ENCODE measurements around the gene HOXC9.

Gene HOXC9

GRCh38 chr12:54007538-54008259 lies 7.7 kb downstream of the HOXC9 start:
- no peaks in the 10 kb centered on the region for H4K20me1 ChIP-seq (ENCODE audit: insufficient read depth, low read length)
- TF ChIP-seq CTCF (IDR thresholded peaks at IDR 0.05; ENCODE audit: borderline replicate concordance, extremely low read depth, low read length, poor library complexity, severe bottlenecking): no peak
- TF ChIP-seq EZH2 (IDR thresholded peaks at IDR 0.05; ENCODE audit: borderline replicate concordance, low read depth, low read length, severe bottlenecking): no peak

GRCh38 chr12:54008260-54008552 lies 8.2 kb downstream of the HOXC9 start:
- Histone ChIP-seq H3K4me2 (ENCODE audit: insufficient read depth, low read length) (no peak overlapping the region), H2AFZ (ENCODE audit: low read depth, low read length) (no peak overlapping the region), H3K79me2 (ENCODE audit: insufficient read depth, low read length) (no peaks in the 10 kb centered on the region), H3K36me3 (ENCODE audit: insufficient read depth, low read length) (no peaks in the 10 kb centered on the region), H3K27ac (ENCODE audit: low read length) (no peak overlapping the region), H3K9me3 (ENCODE audit: insufficient read depth, low read length, severe bottlenecking) (no peaks in the 10 kb centered on the region), H3K4me1 (ENCODE audit: insufficient read depth, low read length) (peaks cover 8% of the 10 kb centered on the region), H3K9ac (ENCODE audit: low read depth, low read length) (no peak overlapping the region), H3K4me3 (ENCODE audit: low read depth in 1 of 2, low read length in 2 of 2) (no peak overlapping the region), H4K20me1 (ENCODE audit: insufficient read depth, low read length) (no peaks in the 10 kb centered on the region), H3K27me3 (ENCODE audit: insufficient read depth, low read length, poor library complexity) (peaks cover 82% of the 10 kb centered on the region)
- DNase-seq (no peak), ATAC-seq (ENCODE audit: insufficient read depth, low read depth) (no peak)
- TF ChIP-seq CTCF (IDR thresholded peaks at IDR 0.05; ENCODE audit: borderline replicate concordance, extremely low read depth, low read length, poor library complexity, severe bottlenecking) (no peak), EZH2 (IDR thresholded peaks at IDR 0.05; ENCODE audit: borderline replicate concordance, low read depth, low read length, severe bottlenecking) (no peak)

More at GRCh38 chr12:54007538-54008259, 7.7 kb downstream of the HOXC9 start:
- no peaks in the 10 kb centered on the region for H3K36me3 ChIP-seq (ENCODE audit: insufficient read depth, low read length)
- H3K27me3 ChIP-seq (ENCODE audit: insufficient read depth, low read length, poor library complexity): peaks cover 82% of the 10 kb centered on the region
- no peak overlapping the region for H3K27ac ChIP-seq (ENCODE audit: low read length)
- no peaks in the 10 kb centered on the region for H3K9me3 ChIP-seq (ENCODE audit: insufficient read depth, low read length, severe bottlenecking)
- no peak overlapping the region for H3K9ac ChIP-seq (ENCODE audit: low read depth, low read length)
- DNase-seq (no peak), ATAC-seq (ENCODE audit: insufficient read depth, low read depth) (no peak)
- no peak overlapping the region for H3K4me3 ChIP-seq (ENCODE audit: low read depth in 1 of 2, low read length in 2 of 2)
- no peaks in the 10 kb centered on the region for H3K79me2 ChIP-seq (ENCODE audit: insufficient read depth, low read length)
- no peak overlapping the region for H2AFZ ChIP-seq (ENCODE audit: low read depth, low read length)
- no peak overlapping the region for H3K4me2 ChIP-seq (ENCODE audit: insufficient read depth, low read length)
- peaks cover 8% of the 10 kb centered on the region for H3K4me1 ChIP-seq (ENCODE audit: insufficient read depth, low read length)

- Histone ChIP-seq H4K20me1 (ENCODE audit: insufficient read depth, low read length) (no peaks in the 10 kb centered on the region), H3K79me2 (ENCODE audit: insufficient read depth, low read length) (no peaks in the 10 kb centered on the region), H2AFZ (ENCODE audit: low read depth, low read length) (no peak overlapping the region), H3K4me3 (ENCODE audit: low read depth in 1 of 2, low read length in 2 of 2) (no peak overlapping the region), H3K4me2 (ENCODE audit: insufficient read depth, low read length) (no peak overlapping the region), H3K4me1 (ENCODE audit: insufficient read depth, low read length) (peaks cover 8% of the 10 kb centered on the region), H3K27ac (ENCODE audit: low read length) (no peak overlapping the region), H3K9me3 (ENCODE audit: insufficient read depth, low read length, severe bottlenecking) (no peaks in the 10 kb centered on the region), H3K36me3 (ENCODE audit: insufficient read depth, low read length) (no peaks in the 10 kb centered on the region), H3K27me3 (ENCODE audit: insufficient read depth, low read length, poor library complexity) (peaks cover 81% of the 10 kb centered on the region), H3K9ac (ENCODE audit: low read depth, low read length) (no peak overlapping the region)
- no peak for DNase-seq
- no peak for ATAC-seq (ENCODE audit: insufficient read depth, low read depth)
- TF ChIP-seq CTCF (IDR thresholded peaks at IDR 0.05; ENCODE audit: borderline replicate concordance, extremely low read depth, low read length, poor library complexity, severe bottlenecking): no peak
- no peak for TF ChIP-seq EZH2 (IDR thresholded peaks at IDR 0.05; ENCODE audit: borderline replicate concordance, low read depth, low read length, severe bottlenecking)
Observed at GRCh38 chr12:54009171-54010052, 9.5 kb downstream of the HOXC9 start.
